Motor neuron (in vitro differentiated cells): ENCODE results near the gene OR56B4. TPM values are rescaled to one million over a fixed set of nuclear protein-coding genes. Genes with fewer than 3 reads are reported as not detected.

ENCODE experiments used
- total RNA-seq, 8 experiments: library from RNA; unstranded; fragments of 300-600 nt; gene quantifications; 2 replicates each; pipeline versions ENCODE4 v1.2.3 to v1.2.4, GENCODE V29; 2022

OR56B4 gene
- total RNA-seq, 8 experiments from 2014 or later: 0.18 TPM; not detected in 7

Other genes starting within 250 kb of the OR56B4 start
- under 1 TPM in 2 of 8 experiments, not detected in 6; 0.18 to 0.28 TPM for gene OR52E8, start 250.0 kb upstream of the OR56B4 start, total RNA-seq
- gene OR52E4, start 227.1 kb upstream of the OR56B4 start, total RNA-seq: under 1 TPM in 3 of 8 experiments, not detected in 5; 0.05 to 0.52 (median 0.17) TPM
- under 1 TPM in 2 of 8 experiments, not detected in 6; 0.19 to 0.24 TPM for gene OR52E5, start 214.5 kb upstream of the OR56B4 start, total RNA-seq
- gene OR56A3, start 165.4 kb upstream of the OR56B4 start, total RNA-seq: under 1 TPM in 5 of 8 experiments, not detected in 3; 0.08 to 0.80 (median 0.10) TPM
- gene OR56A5, start 139.2 kb upstream of the OR56B4 start, total RNA-seq: 1 to 10 TPM in 1 of 8 experiments, under 1 TPM in 2, not detected in 5; 0.32 to 1.6 (median 0.84) TPM
- gene OR52L1, start 120.7 kb upstream of the OR56B4 start, total RNA-seq: under 1 TPM in 2 of 8 experiments, not detected in 6; 0.21 to 0.62 TPM
- under 1 TPM in 4 of 8 experiments, not detected in 4; 0.10 to 0.76 (median 0.15) TPM for gene OR56A4, start 100.7 kb upstream of the OR56B4 start, total RNA-seq
- gene OR56A1, start 76.9 kb upstream of the OR56B4 start, total RNA-seq: under 1 TPM in 6 of 8 experiments, not detected in 2; under 0.01 to 0.38 (median 0.12) TPM
- gene OR52B2, start 62.6 kb downstream of the OR56B4 start, total RNA-seq: under 1 TPM in 2 of 8 experiments, not detected in 6; 0.18 to 0.81 TPM
- gene OR52W1, start 91.5 kb downstream of the OR56B4 start, total RNA-seq: under 1 TPM in 4 of 8 experiments, not detected in 4; 0.16 to 0.71 (median 0.36) TPM
- gene C11orf42, start 97.9 kb downstream of the OR56B4 start, total RNA-seq: 1 to 10 TPM in 2 of 8 experiments, under 1 TPM in 5, not detected in 1; 0.50 to 1.3 (median 0.81) TPM
- 10 to 100 TPM; 12.4 to 40.6 (median 25.9) TPM for gene FHIP1B, start 127.0 kb downstream of the OR56B4 start, total RNA-seq
- gene CNGA4, start 131.4 kb downstream of the OR56B4 start, total RNA-seq: 1 to 10 TPM in 1 of 8 experiments, under 1 TPM in 5, not detected in 2; 0.14 to 1.1 (median 0.62) TPM
- gene CCKBR, start 152.2 kb downstream of the OR56B4 start, total RNA-seq: 1 to 10 TPM in 4 of 8 experiments, under 1 TPM in 4; 0.27 to 2.4 (median 1.1) TPM
- 10 to 100 TPM in 1 of 8 experiments, 1 to 10 TPM in 2, under 1 TPM in 5; 0.16 to 20.7 (median 0.84) TPM for gene CAVIN3, start 212.8 kb downstream of the OR56B4 start, total RNA-seq